HEK293 (cell line): Measurements from ENCODE around the gene SLC39A5.
A peak's percentile ranks its signal among the peaks of the same experiment; 100 is the strongest.

Source experiments
- EGR2 ChIP-seq: fragments of 450-650 bp; formaldehyde crosslinking; IDR thresholded peaks from 2 replicates; pipeline ENCODE4 v1.5.1; 2016; ENCODE audit warnings: low read depth, missing biosample characterization, missing genetic modification characterization
- GLIS2 ChIP-seq: fragments of 450-650 bp; formaldehyde crosslinking; IDR thresholded peaks from 2 replicates; pipeline ENCODE4 v1.5.1; 2016; ENCODE audit warnings: missing biosample characterization, missing genetic modification characterization
- HOXA7 ChIP-seq: sonication (generic); formaldehyde crosslinking; IDR thresholded peaks from 2 replicates; pipeline ENCODE4 v1.8.1; 2022; ENCODE audit warnings: missing genetic modification reagents, borderline replicate concordance
- KLF1 ChIP-seq: fragments of 450-650 bp; formaldehyde crosslinking; IDR thresholded peaks from 2 replicates; pipeline ENCODE4 v1.5.1; 2016; ENCODE audit warnings: missing biosample characterization, missing genetic modification characterization
- KLF7 ChIP-seq: fragments of 450-650 bp; formaldehyde crosslinking; IDR thresholded peaks from 2 replicates; pipeline ENCODE4 v1.5.1; 2016; ENCODE audit warnings: missing biosample characterization, missing genetic modification characterization, borderline replicate concordance
- SETDB1 ChIP-seq: IDR thresholded peaks from one replicate; pipeline ENCODE4 v1.6.1; 2017; ENCODE audit warnings: mild to moderate bottlenecking, low read length, moderate library complexity, mixed read lengths; ENCODE audit not compliant: insufficient read length
- TRIM28 ChIP-seq: IDR thresholded peaks from 2 replicates; pipeline ENCODE4 v1.6.1; 2011; ENCODE audit warnings: low read length, control low read depth, borderline replicate concordance
- TSHZ1 ChIP-seq: fragments of 450-650 bp; formaldehyde crosslinking; IDR thresholded peaks from 2 replicates; pipeline ENCODE4 v1.5.1; 2016; ENCODE audit warnings: missing biosample characterization, missing genetic modification characterization, borderline replicate concordance
- YY1 ChIP-seq: fragments of 450-650 bp; formaldehyde crosslinking; IDR thresholded peaks from 2 replicates; pipeline ENCODE4 v1.5.1; 2018; ENCODE audit warnings: missing biosample characterization, missing genetic modification characterization
- ZBTB17 ChIP-seq: fragments of 450-650 bp; formaldehyde crosslinking; IDR thresholded peaks from 2 replicates; pipeline ENCODE4 v1.5.1; 2016; ENCODE audit warnings: missing biosample characterization, missing genetic modification characterization
- ZBTB7A ChIP-seq: fragments of 450-650 bp; formaldehyde crosslinking; IDR thresholded peaks from 2 replicates; pipeline ENCODE4 v1.5.1; 2016; ENCODE audit warnings: low read depth, missing biosample characterization, missing genetic modification characterization
- ZNF138 ChIP-seq: fragments of 450-650 bp; formaldehyde crosslinking; IDR thresholded peaks from 2 replicates; pipeline ENCODE4 v1.5.1; 2016; ENCODE audit warnings: missing biosample characterization, missing genetic modification characterization, borderline replicate concordance
- ZNF16 ChIP-seq: fragments of 450-650 bp; formaldehyde crosslinking; IDR thresholded peaks from 2 replicates; pipeline ENCODE4 v1.5.1; 2016; ENCODE audit warnings: low read depth, missing biosample characterization, missing genetic modification characterization
- ZNF223 ChIP-seq: fragments of 450-650 bp; formaldehyde crosslinking; IDR thresholded peaks from 2 replicates; pipeline ENCODE4 v1.5.1; 2016; ENCODE audit warnings: missing biosample characterization, missing genetic modification characterization
- ZNF335 ChIP-seq: fragments of 450-650 bp; formaldehyde crosslinking; conservative IDR thresholded peaks from 2 replicates; pipeline ENCODE4 v1.5.1; 2016; ENCODE audit warnings: missing biosample characterization, missing genetic modification characterization
- ZNF366 ChIP-seq: fragments of 450-650 bp; formaldehyde crosslinking; conservative IDR thresholded peaks from 2 replicates; pipeline ENCODE4 v1.5.1; 2016; ENCODE audit warnings: missing biosample characterization, missing genetic modification characterization
- ZNF423 ChIP-seq: fragments of 450-650 bp; formaldehyde crosslinking; IDR thresholded peaks from 2 replicates; pipeline ENCODE4 v1.5.1; 2016; ENCODE audit warnings: missing biosample characterization, missing genetic modification characterization
- ZNF510 ChIP-seq: fragments of 450-650 bp; formaldehyde crosslinking; IDR thresholded peaks from 2 replicates; pipeline ENCODE4 v1.5.1; 2018; ENCODE audit warnings: mild to moderate bottlenecking, missing genetic modification characterization, missing biosample characterization; ENCODE audit not compliant: insufficient replicate concordance
- ZNF561 ChIP-seq: fragments of 450-650 bp; IDR thresholded peaks from 2 replicates; pipeline ENCODE4 v1.5.1; 2018; ENCODE audit warnings: missing biosample characterization, missing genetic modification characterization, borderline replicate concordance
- ZNF600 ChIP-seq: fragments of 450-650 bp; formaldehyde crosslinking; IDR thresholded peaks from 2 replicates; pipeline ENCODE4 v1.5.1; 2016; ENCODE audit warnings: missing biosample characterization, missing genetic modification characterization
- ZNF621 ChIP-seq: fragments of 450-650 bp; formaldehyde crosslinking; IDR thresholded peaks from 2 replicates; pipeline ENCODE4 v1.5.1; 2017; ENCODE audit warnings: missing biosample characterization, missing genetic modification characterization
- ZNF658 ChIP-seq: fragments of 450-650 bp; formaldehyde crosslinking; IDR thresholded peaks from 2 replicates; pipeline ENCODE4; 2016; ENCODE audit warnings: missing biosample characterization, missing genetic modification characterization
- ZNF670 ChIP-seq: fragments of 450-650 bp; formaldehyde crosslinking; IDR thresholded peaks from 2 replicates; pipeline ENCODE4 v1.5.1; 2016; ENCODE audit warnings: missing biosample characterization, missing genetic modification characterization, low read depth
- ZNF677 ChIP-seq: fragments of 450-650 bp; IDR thresholded peaks from 2 replicates; pipeline ENCODE4 v1.5.0; 2018; ENCODE audit warnings: missing biosample characterization, mild to moderate bottlenecking, missing genetic modification characterization, moderate library complexity
- ZNF692 ChIP-seq: fragments of 450-650 bp; formaldehyde crosslinking; IDR thresholded peaks from 2 replicates; pipeline ENCODE4 v1.5.1; 2016; ENCODE audit warnings: missing biosample characterization, missing genetic modification characterization
- ZSCAN30 ChIP-seq: fragments of 450-650 bp; IDR thresholded peaks from 2 replicates; pipeline ENCODE4 v1.5.1; 2018; ENCODE audit warnings: missing biosample characterization, mild to moderate bottlenecking, missing genetic modification characterization, moderate library complexity
- TF ChIP-seq, protein P1 (sequence below): fragments of 450-650 bp; formaldehyde crosslinking; IDR thresholded peaks from 2 replicates; pipeline ENCODE4 v1.5.1; 2017; ENCODE audit warnings: missing biosample characterization, missing genetic modification characterization
- TF ChIP-seq, protein P2 (sequence below): fragments of 450-650 bp; formaldehyde crosslinking; IDR thresholded peaks from 2 replicates; pipeline ENCODE4 v1.5.1; 2016; ENCODE audit warnings: missing biosample characterization, missing genetic modification characterization
- TF ChIP-seq, protein P3 (sequence below): IDR thresholded peaks from 2 replicates; pipeline ENCODE4 v1.6.1; 2011; ENCODE audit warnings: mild to moderate bottlenecking, low read depth, low read length, borderline replicate concordance

Gene SLC39A5

DNA sequence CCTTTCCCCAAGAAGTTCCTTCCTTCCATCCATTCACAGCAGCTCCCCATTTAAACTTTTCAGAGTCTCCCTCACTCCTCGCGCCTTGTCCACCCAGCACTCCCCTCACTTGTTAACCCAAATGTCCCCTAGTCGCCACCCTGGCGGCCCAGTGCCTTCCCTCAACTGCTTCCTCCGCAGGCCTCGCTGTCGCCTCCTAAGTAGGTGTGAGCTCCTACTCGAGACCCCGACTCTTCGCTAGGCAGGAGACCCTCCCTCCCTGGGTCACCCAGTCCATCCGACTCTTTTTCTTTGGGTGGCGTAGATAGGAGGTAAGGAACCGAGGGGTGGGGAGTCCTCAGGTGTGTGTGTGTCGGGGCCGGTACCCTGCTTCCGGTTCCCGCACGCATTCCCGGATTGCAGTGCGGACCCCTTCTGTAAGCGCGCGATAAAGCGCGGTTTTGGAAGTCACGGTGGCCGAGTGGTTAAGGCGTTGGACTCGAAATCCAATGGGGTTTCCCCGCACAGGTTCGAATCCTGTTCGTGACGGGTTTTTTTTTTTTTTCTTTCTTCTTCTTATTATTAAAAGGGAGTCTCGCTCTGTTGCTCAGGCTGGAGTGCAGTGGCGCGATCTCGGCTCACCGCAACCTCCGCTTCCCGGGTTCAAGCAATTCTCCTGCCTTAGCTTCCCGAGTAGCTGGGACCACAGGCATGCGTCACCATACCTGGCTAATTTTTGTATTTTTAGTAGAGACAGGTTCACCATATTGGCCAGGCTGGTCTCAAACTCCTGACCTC is 39.7 kb upstream of the SLC39A5 start (continued):
- TF ChIP-seq GLIS2 (tag by site-specific recombination) (peak; percentile 76), ZNF677 (tag by site-specific recombination) (no peak), ZNF335 (tag by site-specific recombination) (peak; percentile 96), KLF1 (tag by site-specific recombination) (peak; percentile 49; the same call in 1 of the 2 replicates), ZNF423 (tag by site-specific recombination) (no peak), TSHZ1 (tag by site-specific recombination) (peak; percentile 49; the same call in 1 of the 2 replicates), KLF7 (tag by site-specific recombination) (peak; percentile 51; the same call in 1 of the 2 replicates), ZNF658 (tag by site-specific recombination) (no peak), ZNF510 (tag by site-specific recombination) (no peak), SETDB1 (no peak), ZNF621 (tag by site-specific recombination) (no peak), ZNF600 (tag by site-specific recombination) (peak; percentile 75), ZNF138 (tag by site-specific recombination) (no peak), ZNF692 (peak; percentile 89), ZNF223 (no peak), ZNF16 (peak; percentile 46), ZBTB17 (peak; percentile 92), ZNF561 (tag by site-specific recombination) (peak; percentile 86; the same call in 1 of the 2 replicates), ZSCAN30 (tag by site-specific recombination) (peak; percentile 92), EGR2 (tag by site-specific recombination) (0 out of 2 replicates have a peak, but pooled peaks have one; percentile 6), ZNF670 (tag by site-specific recombination) (no peak), HOXA7 (no peak), TRIM28 (no peak), ZNF366 (peak; percentile 84), YY1 (peak; percentile 61; the same call in 1 of the 2 replicates), ZBTB7A (tag by site-specific recombination) (peak; percentile 73)
- TF ChIP-seq, protein P1, sequence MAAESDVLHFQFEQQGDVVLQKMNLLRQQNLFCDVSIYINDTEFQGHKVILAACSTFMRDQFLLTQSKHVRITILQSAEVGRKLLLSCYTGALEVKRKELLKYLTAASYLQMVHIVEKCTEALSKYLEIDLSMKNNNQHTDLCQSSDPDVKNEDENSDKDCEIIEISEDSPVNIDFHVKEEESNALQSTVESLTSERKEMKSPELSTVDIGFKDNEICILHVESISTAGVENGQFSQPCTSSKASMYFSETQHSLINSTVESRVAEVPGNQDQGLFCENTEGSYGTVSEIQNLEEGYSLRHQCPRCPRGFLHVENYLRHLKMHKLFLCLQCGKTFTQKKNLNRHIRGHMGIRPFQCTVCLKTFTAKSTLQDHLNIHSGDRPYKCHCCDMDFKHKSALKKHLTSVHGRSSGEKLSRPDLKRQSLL (tag by site-specific recombination), result no peak
- TF ChIP-seq, protein P2, sequence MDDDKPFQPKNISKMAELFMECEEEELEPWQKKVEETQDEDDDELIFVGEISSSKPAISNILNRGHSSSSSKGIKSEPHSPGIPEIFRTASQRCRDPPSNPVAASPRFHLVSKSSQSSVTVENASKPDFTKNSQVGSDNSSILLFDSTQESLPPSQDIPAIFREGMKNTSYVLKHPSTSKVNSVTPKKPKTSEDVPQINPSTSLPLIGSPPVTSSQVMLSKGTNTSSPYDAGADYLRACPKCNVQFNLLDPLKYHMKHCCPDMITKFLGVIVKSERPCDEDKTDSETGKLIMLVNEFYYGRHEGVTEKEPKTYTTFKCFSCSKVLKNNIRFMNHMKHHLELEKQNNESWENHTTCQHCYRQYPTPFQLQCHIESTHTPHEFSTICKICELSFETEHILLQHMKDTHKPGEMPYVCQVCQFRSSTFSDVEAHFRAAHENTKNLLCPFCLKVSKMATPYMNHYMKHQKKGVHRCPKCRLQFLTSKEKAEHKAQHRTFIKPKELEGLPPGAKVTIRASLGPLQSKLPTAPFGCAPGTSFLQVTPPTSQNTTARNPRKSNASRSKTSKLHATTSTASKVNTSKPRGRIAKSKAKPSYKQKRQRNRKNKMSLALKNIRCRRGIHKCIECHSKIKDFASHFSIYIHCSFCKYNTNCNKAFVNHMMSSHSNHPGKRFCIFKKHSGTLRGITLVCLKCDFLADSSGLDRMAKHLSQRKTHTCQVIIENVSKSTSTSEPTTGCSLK (tag by site-specific recombination), result no peak
- TF ChIP-seq, protein P3, sequence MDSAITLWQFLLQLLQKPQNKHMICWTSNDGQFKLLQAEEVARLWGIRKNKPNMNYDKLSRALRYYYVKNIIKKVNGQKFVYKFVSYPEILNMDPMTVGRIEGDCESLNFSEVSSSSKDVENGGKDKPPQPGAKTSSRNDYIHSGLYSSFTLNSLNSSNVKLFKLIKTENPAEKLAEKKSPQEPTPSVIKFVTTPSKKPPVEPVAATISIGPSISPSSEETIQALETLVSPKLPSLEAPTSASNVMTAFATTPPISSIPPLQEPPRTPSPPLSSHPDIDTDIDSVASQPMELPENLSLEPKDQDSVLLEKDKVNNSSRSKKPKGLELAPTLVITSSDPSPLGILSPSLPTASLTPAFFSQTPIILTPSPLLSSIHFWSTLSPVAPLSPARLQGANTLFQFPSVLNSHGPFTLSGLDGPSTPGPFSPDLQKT, result no peak; the same call in 1 of the 2 replicates
